Mesothelial cell of epicardium (in vitro differentiated cells): ENCODE results near the gene PRKCA. TPM values are rescaled to one million over a fixed set of nuclear protein-coding genes. Genes with fewer than 3 reads are reported as not detected.

ENCODE experiments used
- DNase-seq, 2 experiments: peaks; one replicate each; pipeline ENCODE4 v3.0.0; 2021; ENCODE audit warnings: low spot score in 2 of 2; ENCODE audit not compliant: unreplicated experiment in 2 of 2
- H3K27ac Mint-ChIP-seq: 2 replicates; pipeline ENCODE4 v1.8.0; 2021; ENCODE audit warnings: mixed read lengths
- H3K27me3 Mint-ChIP-seq: 2 replicates; pipeline ENCODE4 v1.8.0; 2021; ENCODE audit warnings: low read depth, mixed read lengths
- H3K36me3 Mint-ChIP-seq: 2 replicates; pipeline ENCODE4 v1.8.0; 2021; ENCODE audit warnings: mixed read lengths
- H3K4me1 Mint-ChIP-seq: 2 replicates; pipeline ENCODE4 v1.8.0; 2021; ENCODE audit warnings: mixed read lengths
- H3K4me3 Mint-ChIP-seq: 2 replicates; pipeline ENCODE4 v1.8.0; 2021; ENCODE audit warnings: mild to moderate bottlenecking, moderate library complexity, mixed read lengths
- H3K9me3 Mint-ChIP-seq: 2 replicates; pipeline ENCODE4 v1.8.0; 2021; ENCODE audit warnings: mixed read lengths
- total RNA-seq: library from RNA; stranded (reverse); gene quantifications from 3 replicates; pipeline ENCODE4 v1.2.1, GENCODE V29; 2021
- TF ChIP-seq, protein P1 (sequence below): fragments of 200-600 bp; sonication (generic); IDR thresholded peaks from one replicate; pipeline ENCODE4 v1.5.0; 2021; ENCODE audit warnings: antibody characterized with exemption; ENCODE audit not compliant: unreplicated experiment

Gene PRKCA
- total RNA-seq, 1 donor from 2014 or later = 15.2 TPM

DNA sequence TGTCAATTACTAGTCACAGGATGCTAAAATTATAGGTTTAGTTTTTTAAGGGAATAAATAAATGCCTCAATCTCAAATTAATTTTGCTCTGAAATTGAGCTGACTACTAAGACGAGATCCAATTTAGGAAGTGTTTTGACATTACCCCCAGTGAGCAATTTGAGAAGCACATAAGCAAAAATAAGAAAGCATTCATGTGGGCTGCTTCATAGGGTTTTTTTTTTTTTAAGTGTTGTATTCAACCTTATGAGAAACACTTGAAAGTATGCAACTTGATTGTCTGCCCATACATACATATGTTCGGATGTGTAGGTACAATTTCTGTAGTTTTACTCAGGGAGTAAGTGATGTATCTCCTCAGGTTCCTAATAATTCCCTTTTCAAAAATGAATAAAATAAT lies 77.6 kb downstream of the PRKCA start:
- TF ChIP-seq, protein P1, sequence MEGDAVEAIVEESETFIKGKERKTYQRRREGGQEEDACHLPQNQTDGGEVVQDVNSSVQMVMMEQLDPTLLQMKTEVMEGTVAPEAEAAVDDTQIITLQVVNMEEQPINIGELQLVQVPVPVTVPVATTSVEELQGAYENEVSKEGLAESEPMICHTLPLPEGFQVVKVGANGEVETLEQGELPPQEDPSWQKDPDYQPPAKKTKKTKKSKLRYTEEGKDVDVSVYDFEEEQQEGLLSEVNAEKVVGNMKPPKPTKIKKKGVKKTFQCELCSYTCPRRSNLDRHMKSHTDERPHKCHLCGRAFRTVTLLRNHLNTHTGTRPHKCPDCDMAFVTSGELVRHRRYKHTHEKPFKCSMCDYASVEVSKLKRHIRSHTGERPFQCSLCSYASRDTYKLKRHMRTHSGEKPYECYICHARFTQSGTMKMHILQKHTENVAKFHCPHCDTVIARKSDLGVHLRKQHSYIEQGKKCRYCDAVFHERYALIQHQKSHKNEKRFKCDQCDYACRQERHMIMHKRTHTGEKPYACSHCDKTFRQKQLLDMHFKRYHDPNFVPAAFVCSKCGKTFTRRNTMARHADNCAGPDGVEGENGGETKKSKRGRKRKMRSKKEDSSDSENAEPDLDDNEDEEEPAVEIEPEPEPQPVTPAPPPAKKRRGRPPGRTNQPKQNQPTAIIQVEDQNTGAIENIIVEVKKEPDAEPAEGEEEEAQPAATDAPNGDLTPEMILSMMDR = no peak
- Mint-ChIP-seq H3K9me3 (peaks cover 2% of the 10 kb centered on the region), H3K27me3 (peaks cover 1% of the 10 kb centered on the region), H3K36me3 (no peaks in the 10 kb centered on the region), H3K4me1 (peaks cover 33% of the 10 kb centered on the region), H3K27ac (no peak overlapping the region), H3K4me3 (no peak overlapping the region)
- no peak for DNase-seq

DNA sequence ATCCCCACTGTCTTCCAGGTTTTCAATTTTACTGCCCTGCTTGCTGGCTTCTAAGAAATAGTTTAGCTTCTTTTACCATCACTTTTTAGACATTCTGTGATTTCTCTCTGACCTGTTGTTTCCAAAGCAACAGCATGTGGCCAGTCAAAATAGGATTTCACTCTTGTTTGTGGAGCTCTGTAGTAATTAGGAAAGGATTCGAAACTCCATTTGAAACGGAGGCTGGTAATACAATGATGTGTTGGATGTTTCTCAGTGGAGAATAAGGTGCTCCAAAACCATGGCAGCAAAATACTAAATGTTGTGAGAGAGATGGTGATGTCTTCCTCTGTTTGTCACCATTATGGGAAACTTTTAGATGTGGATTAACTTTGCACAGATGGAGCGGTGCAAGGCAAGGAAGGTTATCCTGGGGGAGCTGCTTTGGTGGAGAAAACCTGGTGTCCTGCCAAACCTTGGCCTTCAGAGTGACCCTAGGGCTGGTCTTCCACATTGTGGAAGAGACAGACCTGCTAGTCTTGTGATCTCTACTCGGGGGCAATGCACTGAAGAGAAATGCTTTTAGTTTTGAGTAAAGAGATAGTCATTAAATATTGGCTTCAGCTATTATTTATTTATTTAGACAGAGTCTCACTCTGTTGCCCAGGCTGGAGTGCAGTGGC lies 79.4 kb downstream of the PRKCA start:
- Mint-ChIP-seq H3K4me3 (no peak overlapping the region), H3K27ac (peak overlapping the region; percentile 3), H3K4me1 (peaks cover 32% of the 10 kb centered on the region)

DNA sequence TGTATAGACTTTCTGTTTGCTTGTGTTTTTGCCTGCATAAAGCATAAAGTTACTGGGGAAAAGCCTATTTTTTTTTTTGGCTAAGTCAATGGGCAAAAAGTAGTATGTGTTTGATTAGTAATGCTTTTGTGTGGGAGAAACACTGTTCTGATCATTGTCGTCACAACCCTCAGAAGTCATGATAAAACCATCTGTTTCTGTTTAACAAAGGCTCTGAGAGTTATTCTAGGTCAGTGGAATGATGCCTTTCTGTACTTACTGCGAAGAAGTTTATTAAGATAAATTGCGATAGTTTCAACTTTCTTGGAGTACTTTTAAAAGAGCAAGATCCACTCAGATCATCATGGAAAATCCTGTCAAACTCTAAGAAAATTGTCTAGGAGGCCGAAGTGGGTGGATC lies 80.9 kb downstream of the PRKCA start:
- H3K27me3 Mint-ChIP-seq = peaks cover 1% of the 10 kb centered on the region

More for the DNA sequence above, 79.4 kb downstream of the PRKCA start:
- DNase-seq = no peak
- H3K36me3 Mint-ChIP-seq = no peaks in the 10 kb centered on the region
- H3K9me3 Mint-ChIP-seq = peaks cover 3% of the 10 kb centered on the region
- TF ChIP-seq, protein P1 = no peak
- H3K27me3 Mint-ChIP-seq = peaks cover 1% of the 10 kb centered on the region

DNA sequence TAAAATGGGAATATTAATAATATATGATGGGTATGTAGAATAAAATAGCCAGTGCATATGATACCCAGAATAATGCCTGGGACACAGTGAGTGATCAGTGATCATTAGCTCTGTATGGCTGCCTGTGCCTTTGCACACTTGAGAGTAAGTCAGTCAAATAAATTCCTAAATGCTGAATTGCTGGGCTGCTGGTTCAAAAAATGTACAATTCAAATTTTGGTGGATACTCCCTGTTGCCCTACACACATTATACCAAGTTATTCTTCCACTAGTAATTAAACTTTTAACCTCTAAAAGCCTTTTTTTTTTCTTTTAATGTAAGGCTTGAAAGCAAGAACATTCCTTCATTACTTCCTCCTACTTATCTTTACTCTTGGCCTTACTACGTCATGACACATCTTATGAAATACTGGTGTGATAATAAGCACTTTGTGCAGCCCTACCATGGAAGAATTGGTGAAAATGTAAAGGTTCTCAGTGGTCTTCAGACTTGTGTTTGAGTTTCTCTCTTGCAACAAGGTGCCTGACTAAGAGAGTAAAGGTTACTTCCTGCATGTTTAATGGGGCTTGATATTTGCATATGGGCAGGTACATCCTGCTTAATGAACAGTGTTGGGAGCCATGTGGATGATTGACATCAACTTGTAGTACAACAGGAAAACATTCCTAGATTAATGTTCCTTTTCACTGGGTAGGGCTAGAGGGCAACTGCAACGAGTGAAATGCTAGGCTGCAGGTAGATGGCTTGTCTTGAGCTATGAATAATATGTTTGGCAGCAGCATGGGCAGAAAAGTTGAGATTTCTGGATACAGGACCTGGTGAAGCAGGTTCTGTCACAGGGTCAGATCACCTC lies 84.3 kb downstream of the PRKCA start:
- Mint-ChIP-seq H3K9me3 (peaks cover 3% of the 10 kb centered on the region), H3K4me3 (no peak overlapping the region), H3K27ac (no peak overlapping the region), H3K27me3 (no peaks in the 10 kb centered on the region), H3K4me1 (peaks cover 35% of the 10 kb centered on the region), H3K36me3 (peaks cover 1% of the 10 kb centered on the region)
- no peak for DNase-seq
- TF ChIP-seq, protein P1 = no peak

More for the DNA sequence above, 80.9 kb downstream of the PRKCA start:
- peak overlapping the region; percentile 95 for H3K27ac Mint-ChIP-seq
- peaks cover 39% of the 10 kb centered on the region for H3K4me1 Mint-ChIP-seq
- H3K9me3 Mint-ChIP-seq = peaks cover 3% of the 10 kb centered on the region
- H3K36me3 Mint-ChIP-seq = peaks cover 1% of the 10 kb centered on the region
- no peak overlapping the region for H3K4me3 Mint-ChIP-seq
- TF ChIP-seq, protein P1 = no peak
- DNase-seq = no peak

DNA sequence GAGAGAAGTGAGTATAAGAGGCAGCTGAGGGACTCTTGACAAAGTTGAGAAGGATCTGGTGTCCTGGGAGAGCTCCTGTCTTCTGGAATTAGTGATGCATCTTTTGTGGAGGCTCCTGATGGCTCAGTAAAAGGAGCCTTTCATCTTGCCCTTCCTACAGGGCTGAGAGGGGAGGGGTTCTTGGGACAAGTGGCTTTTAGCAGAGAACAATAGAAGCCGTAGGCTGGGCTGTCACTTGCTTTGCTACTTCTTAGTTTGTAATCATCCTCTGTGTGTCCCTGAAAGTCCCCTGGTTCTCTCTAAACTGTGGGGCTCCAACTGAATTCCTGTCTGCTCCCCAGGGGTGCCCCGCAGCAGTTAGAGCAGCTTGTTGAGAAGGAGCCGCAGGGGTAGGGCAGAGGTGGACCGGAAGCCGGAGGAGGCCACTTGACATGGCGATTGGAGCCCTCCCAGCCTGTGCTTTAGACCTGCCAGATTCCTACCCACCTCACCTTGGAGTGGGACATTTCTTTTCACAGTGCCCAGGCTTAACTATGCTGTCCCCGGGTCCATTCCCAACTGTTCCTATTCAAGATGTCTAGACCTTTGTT lies 85.1 kb downstream of the PRKCA start:
- TF ChIP-seq, protein P1 = no peak
- Mint-ChIP-seq H3K4me3 (no peak overlapping the region), H3K36me3 (peaks cover 1% of the 10 kb centered on the region), H3K27me3 (no peaks in the 10 kb centered on the region), H3K4me1 (peaks cover 33% of the 10 kb centered on the region), H3K27ac (no peak overlapping the region), H3K9me3 (peaks cover 3% of the 10 kb centered on the region)
- no peak for DNase-seq
